Panc1 (cell line): ENCODE measurements around the gene CDKAL1.

ENCODE experiments used
- POLR2AphosphoS5 ChIP-seq: IDR thresholded peaks from 2 replicates; pipeline ENCODE4 v1.6.1; 2012; ENCODE audit warnings: mild to moderate bottlenecking, low read depth, low read length, moderate library complexity
- SIN3A ChIP-seq: IDR thresholded peaks from 2 replicates; pipeline ENCODE4 v1.6.1; 2012; ENCODE audit warnings: low read depth, mild to moderate bottlenecking, low read length, moderate library complexity, borderline replicate concordance; ENCODE audit not compliant: insufficient read depth
- TF ChIP-seq, protein P1 (sequence below): fragments of 450-650 bp; IDR thresholded peaks from 2 replicates; pipeline ENCODE4 v1.5.1; 2017; ENCODE audit warnings: mild to moderate bottlenecking
- TF ChIP-seq, protein P2 (sequence below), 2 experiments: IDR thresholded peaks; 2 replicates each; pipeline ENCODE4 v1.6.1; 2011 to 2012; ENCODE audit warnings: low read depth in 2 of 2, control low read depth in 1 of 2, low read length in 1 of 2, mild to moderate bottlenecking in 1 of 2, moderate library complexity in 1 of 2; ENCODE audit not compliant: insufficient read depth in 1 of 2

DNA sequence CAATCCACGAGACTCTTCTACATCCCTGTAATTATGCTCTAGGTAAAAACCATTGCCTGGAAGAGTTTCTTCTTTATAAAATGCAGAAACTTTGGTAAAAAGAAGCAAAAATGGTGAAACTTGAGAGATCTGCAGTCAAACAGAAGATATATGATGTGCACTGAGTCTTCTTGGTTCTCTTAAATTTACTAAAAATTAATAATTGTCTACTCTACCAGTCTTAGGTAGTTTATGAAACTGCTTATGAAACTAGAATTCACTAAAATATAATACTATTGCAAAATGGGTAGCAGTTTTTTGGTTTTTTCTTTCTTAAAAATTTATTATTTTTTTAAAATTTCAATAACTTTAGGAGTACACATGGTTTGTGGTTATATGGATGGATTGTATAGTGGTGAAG is 540.2 kb downstream of the CDKAL1 start:
- TF ChIP-seq, protein P1, sequence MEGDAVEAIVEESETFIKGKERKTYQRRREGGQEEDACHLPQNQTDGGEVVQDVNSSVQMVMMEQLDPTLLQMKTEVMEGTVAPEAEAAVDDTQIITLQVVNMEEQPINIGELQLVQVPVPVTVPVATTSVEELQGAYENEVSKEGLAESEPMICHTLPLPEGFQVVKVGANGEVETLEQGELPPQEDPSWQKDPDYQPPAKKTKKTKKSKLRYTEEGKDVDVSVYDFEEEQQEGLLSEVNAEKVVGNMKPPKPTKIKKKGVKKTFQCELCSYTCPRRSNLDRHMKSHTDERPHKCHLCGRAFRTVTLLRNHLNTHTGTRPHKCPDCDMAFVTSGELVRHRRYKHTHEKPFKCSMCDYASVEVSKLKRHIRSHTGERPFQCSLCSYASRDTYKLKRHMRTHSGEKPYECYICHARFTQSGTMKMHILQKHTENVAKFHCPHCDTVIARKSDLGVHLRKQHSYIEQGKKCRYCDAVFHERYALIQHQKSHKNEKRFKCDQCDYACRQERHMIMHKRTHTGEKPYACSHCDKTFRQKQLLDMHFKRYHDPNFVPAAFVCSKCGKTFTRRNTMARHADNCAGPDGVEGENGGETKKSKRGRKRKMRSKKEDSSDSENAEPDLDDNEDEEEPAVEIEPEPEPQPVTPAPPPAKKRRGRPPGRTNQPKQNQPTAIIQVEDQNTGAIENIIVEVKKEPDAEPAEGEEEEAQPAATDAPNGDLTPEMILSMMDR = no peak
- TF ChIP-seq SIN3A (no peak), POLR2AphosphoS5 (no peak)
- TF ChIP-seq, protein P2, sequence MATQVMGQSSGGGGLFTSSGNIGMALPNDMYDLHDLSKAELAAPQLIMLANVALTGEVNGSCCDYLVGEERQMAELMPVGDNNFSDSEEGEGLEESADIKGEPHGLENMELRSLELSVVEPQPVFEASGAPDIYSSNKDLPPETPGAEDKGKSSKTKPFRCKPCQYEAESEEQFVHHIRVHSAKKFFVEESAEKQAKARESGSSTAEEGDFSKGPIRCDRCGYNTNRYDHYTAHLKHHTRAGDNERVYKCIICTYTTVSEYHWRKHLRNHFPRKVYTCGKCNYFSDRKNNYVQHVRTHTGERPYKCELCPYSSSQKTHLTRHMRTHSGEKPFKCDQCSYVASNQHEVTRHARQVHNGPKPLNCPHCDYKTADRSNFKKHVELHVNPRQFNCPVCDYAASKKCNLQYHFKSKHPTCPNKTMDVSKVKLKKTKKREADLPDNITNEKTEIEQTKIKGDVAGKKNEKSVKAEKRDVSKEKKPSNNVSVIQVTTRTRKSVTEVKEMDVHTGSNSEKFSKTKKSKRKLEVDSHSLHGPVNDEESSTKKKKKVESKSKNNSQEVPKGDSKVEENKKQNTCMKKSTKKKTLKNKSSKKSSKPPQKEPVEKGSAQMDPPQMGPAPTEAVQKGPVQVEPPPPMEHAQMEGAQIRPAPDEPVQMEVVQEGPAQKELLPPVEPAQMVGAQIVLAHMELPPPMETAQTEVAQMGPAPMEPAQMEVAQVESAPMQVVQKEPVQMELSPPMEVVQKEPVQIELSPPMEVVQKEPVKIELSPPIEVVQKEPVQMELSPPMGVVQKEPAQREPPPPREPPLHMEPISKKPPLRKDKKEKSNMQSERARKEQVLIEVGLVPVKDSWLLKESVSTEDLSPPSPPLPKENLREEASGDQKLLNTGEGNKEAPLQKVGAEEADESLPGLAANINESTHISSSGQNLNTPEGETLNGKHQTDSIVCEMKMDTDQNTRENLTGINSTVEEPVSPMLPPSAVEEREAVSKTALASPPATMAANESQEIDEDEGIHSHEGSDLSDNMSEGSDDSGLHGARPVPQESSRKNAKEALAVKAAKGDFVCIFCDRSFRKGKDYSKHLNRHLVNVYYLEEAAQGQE (IDR thresholded peaks at IDR 0.05; ENCODE audit: insufficient read depth in 1 of 2, low read depth in 2 of 2, low read length in 1 of 2) = no peak
